GM21529 (cell line): ENCODE results near the gene STX12.
"Not testable (repeated sequence)": the region's sequence is repeated elsewhere in the genome, so short reads cannot be mapped to it uniquely, and the experiment has no call there.

Experiments
- ATAC-seq: cut with Tn5 transposase; IDR thresholded peaks from one replicate; pipeline ENCODE4 v1.9.1; 2021; ENCODE audit not compliant: unreplicated experiment

The STX12 gene

DNA sequence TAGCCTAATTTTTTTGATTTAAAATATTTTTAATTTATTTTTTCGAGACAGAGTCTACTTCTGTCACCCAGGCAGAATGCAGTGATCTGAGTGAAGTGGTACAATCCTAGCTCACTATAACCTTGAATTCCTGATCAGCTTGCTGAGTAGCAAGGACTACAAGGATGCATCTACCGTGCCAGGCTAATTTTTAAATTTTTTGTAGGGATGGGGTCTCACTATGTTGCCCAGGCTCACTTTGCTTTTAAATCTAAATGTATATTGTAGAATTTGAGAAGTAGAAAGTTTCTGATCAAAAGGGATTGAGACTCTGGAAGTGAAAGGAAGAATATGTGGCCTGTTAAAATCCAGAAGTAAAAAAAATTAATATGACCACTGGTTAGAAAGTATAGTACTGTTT is 1.6 kb downstream of the STX12 start:
- no peak for ATAC-seq

DNA sequence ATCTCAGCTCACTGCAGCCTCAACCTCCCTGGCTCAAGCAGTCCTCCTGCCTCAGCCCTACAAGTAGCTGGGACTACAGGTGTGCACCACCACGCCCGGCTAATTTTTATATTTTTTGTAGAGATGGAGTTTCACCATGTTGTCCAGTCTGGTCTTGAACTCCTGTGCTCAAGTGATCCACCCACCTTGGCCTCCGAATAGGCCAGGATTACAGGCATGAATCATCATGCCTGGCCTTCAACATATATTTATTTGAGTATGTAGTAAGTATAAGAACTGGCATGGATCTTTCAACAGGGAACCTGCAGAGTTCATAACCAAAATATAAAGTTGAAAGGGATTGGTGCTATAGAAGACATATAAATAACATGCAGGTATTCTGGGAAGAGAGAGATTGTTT is 2.3 kb downstream of the STX12 start:
- not testable (repeated sequence) for ATAC-seq

DNA sequence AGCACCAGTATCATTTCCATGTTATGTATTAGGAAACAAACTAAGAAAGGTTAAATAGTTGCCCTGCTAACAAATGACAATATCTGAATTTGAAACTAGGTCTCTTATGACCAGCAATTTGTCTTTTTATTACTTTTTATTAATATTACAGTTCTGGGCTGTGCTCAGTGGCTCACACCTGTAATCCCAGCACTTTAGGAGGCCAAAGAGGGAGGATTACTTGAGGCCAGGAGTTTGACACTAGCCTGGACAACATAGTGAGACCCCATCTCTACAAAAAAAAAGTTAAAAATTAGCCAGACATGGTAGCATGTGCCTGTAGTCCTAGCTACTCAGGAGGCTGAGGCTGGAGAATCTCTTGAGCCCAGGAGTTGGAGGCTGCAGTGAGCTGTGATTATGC is 3.3 kb downstream of the STX12 start:
- ATAC-seq: not testable (repeated sequence)

DNA sequence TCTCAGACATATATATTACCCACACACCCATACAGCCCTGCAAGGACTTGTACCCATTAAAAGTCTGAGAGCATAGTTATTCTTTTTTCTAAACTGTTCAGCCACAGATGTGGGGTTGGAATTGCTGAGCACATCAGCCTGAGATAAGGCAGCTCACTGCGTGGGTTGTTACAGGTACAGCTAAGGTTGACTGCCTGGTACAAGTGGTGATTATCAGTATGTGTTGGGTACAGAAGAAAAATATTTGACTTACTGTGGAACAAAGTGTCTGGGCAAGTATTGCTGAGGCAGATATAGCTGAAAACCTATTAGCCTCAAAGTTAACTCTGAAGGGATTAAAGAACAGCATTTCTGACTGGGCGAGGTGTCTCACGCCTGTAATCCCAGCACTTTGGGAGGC is 5.0 kb downstream of the STX12 start:
- ATAC-seq: no peak

DNA sequence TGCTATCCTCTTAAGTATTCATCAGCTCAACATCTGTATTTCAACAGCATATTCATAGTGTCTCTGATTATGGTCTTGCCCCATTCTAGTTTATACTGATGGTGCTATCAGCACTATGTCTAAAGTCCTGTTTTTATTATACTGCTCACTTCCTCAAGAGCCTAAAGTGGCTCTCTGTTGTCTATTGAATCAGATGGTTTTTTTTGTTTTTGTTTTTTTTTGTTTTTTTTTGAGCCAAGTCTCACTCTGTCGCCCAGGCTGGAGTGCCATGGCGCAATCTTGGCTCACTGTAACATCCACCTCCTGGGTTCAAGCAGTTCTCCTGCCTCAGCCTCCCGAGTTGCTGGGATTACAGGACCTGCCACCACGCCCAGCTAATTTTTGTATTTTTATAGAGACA is 6.1 kb downstream of the STX12 start:
- no peak for ATAC-seq

DNA sequence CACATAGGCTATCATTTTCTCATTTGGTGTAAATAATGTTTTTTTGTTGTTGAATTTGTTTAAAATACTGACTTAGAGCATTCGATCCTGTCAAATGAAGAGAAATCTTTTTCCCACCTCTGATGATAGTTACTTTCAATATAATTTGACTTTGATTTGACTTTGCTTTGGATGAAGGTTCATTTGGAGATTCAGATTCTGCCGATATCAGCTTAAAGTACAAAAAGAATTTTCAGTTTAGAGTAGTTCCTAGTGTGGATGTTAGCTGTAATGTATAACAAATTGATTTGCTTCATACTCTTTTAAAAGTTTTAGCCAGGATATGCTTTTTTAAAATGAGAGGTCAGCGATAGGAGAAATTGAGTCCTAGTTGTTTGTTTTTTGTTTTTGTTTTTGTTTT is 9.9 kb downstream of the STX12 start:
- ATAC-seq: no peak

DNA sequence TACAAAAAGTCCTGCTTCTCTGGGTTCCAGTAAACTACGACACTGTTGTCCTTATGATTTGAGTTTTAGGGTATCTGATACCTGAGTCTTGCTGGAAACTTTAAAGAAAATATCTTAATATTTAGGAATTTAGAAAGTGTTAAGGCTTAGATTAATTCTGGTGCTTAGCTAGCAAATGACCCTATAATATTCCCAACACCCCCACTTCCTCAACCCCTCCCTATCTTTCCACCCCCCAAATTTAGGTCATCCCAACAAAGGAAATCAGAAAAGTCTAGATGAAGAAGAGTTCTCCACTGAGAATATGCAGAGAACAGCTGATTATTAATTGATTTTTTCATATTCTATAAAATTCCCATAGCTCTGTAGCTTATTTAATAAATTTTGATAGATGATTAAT is 11.7 kb downstream of the STX12 start:
- ATAC-seq: no peak

DNA sequence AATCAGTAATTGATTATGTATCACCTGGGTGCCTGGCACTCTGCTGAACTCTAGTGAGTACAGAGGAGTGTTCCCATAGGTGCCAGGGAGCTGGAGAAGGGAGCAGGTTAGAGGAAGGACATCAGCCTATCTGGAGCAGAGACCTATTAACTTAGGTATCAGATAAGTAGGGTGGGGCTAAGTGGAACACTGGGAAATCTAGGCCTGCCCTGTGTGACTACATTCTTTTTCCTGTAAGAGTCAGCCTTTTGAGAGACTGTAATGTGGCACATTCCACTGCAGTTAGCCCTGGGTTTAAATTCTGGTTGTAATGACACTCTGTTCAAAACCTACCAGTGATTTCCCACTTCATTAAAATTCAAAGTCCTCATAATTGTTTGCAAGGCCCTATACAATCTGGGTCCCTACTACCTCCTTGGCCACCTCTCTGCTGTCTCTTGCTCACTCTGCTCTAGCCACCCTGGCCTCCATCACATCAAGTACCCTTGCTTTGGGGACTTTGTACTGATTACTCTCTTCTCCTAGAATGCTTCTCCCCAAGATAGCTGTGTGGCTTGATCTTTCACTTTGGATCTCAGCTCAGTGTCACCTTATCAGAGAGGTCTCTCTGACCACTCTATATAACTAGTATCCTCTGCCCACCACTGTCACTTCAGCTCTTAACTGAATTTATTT is 12.9 kb downstream of the STX12 start:
- ATAC-seq: no peak

DNA sequence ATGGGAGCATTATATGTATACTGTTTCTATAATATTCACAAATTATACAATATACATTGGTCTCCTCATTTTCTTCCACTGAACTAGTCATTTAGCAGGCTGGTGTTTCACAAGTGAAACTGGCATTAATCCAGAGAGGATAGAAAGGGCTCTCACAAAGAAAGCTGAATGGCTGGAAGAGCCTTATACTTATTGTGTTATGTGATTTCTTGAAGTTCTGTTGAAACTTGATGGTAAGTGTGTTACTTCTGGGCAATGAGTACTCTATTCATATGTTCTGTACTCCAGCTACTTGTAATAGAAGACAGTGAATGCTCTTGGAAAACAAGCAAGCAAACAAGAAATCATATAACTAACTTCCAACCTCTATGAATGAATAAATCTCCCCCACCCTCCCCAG is 14.9 kb downstream of the STX12 start:
- ATAC-seq: no peak

DNA sequence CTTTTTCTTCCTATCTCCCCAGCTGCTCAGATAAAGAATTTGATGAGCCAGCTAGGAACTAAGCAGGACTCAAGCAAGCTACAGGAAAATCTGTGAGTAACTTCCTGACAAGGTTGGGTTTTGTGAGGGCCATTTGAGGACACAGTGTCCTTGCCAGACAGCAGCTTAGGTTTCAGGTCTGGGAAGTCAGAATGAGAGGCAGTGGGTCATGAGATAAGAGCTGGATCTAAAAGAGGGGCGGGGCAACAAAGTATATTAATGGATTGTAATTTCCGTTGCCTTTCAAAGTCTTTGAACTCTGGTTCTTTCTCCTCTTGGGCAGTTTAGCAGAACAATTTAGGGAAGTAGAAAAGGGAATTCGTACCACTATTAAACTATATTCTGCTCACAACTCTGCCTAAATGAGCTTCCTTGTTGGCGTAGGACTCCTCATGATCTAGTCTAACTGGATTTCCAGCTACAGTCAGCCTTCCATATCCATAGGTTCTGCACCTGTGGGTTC is 16.6 kb downstream of the STX12 start:
- no peak for ATAC-seq

DNA sequence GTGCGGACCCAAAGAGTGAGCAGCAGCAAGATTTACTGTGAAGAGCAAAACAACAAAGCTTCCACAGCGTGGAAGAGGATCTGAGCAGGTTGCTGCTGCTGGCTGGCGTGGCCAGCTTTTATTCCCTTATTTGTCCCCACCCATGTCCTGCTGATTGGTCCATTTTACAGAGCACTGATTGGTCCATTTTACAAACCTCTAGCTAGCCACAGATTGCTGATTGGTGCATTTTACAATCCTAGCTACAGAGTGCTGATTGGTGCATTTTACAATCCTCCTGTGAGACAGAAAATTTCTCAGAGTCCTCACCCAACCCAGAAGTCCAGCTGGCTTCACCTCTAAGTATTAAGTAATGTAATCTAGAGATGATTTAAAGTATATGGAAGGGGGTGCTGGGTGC is 17.3 kb downstream of the STX12 start:
- ATAC-seq: not testable (repeated sequence)

DNA sequence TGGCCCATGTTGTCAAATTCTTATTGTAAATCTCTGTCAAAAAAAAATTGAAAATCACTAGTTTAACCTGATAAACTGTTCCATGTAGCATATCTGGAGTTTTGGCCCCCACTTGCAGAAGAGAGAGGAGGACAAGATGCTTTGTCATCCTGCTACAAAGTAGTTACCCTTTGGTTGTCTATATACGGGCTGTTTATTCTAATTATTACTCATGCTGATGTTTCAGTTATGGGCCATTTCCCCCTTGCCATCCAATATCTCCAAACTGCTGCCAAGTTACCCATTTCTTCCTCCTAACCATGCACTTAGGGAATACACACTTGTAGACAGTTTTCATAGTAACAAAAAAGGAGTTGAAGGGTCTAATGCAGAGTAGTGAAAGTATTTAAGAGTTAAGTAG is 22.6 kb downstream of the STX12 start:
- no peak for ATAC-seq

DNA sequence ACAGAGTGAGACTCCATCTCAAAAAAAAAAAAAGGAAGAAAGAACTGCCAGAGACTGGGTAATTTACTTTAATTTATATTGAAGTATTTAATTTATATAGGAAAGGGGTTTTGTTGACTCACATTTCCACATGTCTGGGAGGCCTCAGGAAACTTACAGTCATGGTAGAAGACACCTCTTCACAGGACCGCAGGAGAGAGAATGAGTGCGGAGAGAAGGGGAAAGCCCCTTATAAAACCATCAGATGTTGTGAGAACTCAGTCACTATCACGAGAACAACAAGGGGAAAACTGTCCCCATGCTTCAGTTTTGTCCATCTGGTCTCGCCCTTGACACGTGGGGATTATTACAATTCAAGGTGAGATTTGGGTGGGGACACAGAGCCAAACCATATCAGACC is 31.8 kb downstream of the STX12 start:
- ATAC-seq: no peak

DNA sequence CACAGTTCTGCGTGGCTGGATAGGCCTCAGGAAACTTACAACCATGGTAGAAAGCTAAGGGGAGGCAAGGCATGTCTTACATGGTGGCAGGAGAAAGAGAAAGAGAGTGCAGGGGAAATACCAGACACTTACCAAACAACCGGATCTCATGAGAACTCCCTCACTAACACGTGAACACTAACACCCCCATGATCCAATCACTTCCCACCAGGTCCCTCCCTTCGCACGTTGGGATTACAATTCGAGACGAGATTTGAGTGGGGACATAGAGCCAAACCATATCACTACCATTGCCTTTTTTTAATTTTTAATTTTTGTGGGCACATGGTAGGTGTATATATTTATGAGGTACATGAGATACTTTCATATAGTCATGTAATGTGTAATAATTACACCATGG is 33.7 kb downstream of the STX12 start:
- no peak for ATAC-seq

DNA sequence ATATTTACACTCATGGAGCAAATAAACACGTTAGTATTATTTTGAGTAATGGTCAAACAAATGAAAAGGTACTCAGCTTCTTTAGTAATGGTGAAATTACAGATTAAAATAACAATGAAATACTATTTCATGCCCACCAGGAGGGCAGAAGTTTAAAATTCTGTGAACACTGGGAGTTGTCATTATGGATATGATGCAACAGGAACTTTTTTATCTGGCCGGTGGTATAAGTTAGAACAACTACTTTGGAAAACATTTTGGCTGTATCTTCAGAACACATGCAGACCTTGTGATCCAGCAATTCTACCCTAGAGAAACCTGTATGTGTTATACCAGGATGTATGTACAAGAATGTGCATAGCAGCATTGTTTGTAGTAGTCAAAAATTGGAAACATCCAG is 34.4 kb downstream of the STX12 start:
- ATAC-seq: no peak

DNA sequence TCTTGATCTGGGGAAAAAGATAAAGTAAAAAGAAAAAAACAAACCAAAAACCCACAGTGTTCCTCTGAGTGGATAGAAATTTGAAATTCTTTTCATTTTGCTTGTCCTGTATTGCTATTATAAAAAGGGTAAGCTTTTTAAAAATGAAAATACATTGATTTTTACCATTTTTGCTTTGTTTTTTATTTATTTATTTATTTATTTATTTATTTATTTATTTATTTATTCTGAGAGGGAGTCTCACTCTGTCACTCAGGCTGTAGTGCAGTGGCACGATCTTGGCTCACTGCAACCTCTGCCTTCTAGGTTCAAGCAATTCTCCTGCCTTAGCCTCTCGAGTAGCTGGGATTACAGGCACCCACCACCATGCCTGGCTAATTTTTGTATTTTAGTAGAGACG is 35.1 kb downstream of the STX12 start:
- not testable (repeated sequence) for ATAC-seq

DNA sequence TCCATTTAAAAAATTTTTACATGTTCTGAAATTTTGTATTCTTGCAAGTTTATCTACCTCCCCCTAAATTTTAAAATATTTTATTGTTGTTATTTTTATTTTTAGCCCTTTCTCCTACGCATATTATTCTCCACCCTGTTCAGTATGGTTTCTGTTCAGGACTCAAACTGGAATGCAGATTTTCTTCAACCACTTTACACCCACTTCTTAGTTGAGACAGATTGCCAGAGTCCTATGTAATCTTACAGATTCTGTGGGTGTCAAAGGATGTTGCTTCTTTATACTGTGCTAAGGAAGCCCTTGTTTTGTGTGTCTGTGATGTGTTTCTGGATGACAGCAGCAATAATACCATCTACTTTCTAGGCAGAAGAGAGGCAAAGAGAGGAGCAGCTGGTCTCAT is 36.9 kb downstream of the STX12 start:
- no peak for ATAC-seq

DNA sequence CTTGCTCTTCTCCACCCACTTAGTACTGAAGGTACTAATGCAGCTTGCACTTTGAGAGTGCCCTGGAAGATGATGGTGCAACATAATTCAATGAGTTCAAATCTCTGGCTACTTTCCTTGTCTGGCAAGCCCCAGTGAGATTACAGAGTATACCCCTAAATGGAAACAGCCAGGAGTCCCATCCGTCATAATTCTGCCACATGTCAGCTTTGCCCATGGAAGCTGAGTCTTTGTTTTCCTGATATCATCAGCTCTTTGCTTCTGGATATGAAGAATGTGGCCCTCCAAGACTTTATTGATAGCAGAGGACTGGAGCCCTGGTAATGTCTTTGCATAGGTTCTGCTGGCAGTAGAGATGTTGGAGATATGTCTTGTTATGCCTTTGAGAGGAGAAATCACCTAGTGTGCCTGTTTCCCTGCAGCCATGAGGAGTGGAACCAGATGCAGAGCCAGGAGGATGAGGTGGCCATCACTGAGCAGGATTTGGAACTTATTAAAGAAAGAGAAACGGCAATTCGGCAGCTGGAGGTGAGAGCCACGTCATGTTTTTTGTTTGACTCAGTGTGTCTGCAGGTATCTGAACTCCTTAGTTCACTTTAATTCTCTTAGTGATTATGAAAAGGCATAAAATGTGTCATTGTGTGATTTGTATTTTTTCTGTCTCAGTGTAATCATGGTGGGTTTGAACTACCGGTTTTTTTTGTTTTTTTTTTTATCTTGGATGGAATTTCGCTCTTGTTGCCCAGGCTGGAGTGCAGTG is 38.9 kb downstream of the STX12 start:
- no peak for ATAC-seq

DNA sequence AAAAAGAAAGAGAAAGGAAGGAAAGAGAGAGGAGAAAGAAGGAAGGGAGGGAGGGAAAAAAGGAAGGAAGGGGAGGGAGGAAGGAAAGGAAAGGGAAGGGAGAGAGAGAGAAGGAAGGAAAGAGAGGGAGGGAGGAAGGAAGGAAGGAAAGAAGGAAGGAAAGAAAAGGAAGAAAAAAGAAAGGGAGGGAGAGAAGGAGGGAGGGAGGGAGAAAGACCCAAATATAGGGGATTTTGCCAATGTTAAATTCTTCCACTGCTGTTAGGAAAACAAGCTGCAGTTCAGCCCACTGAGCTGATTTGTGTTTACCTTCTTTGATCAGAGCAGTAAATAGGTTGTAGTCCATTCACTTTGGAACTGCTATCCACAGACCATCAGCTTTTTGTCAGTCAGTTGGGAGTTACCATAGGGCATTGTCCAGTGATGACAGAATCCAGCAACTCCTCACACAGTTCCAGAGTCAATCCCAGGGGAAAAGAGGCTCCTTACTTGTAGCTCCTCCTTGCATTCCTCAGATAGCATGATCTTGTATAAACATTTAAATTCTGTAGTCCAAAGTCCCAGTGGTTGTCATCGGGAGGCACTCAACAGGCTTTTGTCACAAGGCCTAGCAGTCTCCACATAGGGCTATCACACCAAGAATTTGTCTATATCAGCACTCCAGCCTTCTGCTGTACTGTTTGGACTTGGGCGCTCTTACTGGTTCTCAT is 44.1 kb downstream of the STX12 start:
- no peak for ATAC-seq

DNA sequence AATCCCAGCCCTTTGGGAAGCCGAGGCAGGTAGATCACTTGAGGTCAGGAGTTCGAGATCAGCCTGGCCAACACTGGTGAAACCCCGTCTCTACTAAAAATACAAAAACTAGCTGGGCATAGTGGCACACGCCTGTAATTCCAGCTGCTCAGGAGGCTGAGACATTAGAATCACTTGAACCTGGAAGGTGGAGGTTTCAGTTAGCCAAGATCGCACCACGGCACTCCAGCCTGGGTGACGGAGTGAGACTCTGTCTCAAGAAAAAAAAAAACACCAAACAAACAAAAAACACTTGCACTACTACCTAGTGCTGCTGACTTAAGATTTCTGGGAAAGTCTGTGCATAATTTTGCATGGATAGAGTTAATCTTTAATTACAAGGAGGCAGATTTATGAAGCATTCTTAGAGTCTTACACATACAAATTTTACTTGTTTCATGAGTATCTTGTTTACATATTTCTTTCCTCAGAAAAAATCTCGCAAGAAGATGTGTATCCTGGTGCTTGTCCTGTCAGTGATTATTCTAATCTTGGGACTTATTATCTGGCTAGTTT is 48.8 kb downstream of the STX12 start:
- ATAC-seq: no peak

DNA sequence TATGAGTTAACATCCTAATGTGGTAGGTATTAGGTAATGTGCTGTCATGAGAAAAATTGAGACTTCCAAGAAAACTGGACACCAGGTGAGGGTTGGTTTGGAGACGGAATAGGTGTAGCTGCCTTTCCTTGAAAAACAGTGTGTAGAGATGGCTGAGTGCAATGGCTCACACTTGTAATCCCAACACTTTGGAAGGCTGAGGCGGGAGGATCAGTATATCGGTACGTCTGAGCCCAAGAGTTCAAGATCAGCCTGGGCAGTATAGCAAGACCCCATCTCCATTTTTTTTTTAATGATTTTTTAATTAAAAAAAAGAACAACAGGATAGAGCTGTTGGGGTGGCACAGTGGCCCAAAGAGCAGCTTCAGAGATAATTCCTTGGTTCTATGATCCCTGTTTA is 50.8 kb downstream of the STX12 start:
- ATAC-seq: no peak

DNA sequence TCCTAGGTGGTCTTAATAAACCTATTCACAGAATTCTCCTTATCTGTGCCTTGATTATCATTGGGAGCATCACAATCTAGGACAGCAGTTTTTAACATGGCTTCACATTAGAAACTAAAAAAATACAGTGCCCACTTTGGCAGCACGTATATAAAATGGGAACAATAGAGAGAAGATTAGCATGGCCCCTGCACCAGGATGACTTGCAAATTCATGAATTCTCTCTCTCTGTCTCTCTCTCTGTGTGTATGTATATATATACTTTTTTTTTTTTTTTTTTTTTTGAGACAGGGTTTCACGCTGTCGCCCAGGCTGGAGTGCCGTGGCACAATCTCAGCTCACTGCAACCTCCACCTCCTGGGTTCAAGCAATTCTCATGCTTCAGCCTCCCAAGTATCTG is 51.4 kb downstream of the STX12 start:
- ATAC-seq: no peak
